HPDE6-E6E7 (cell line): ENCODE results near the gene NFATC4.
"Not testable (repeated sequence)": the region's sequence is repeated elsewhere in the genome, so short reads cannot be mapped to it uniquely, and the experiment has no call there.

Experiments
- DNase-seq: peaks from one replicate; pipeline ENCODE4 v3.0.0; 2011; ENCODE audit warnings: missing footprints; ENCODE audit errors: extremely low spot score

Gene NFATC4

DNA sequence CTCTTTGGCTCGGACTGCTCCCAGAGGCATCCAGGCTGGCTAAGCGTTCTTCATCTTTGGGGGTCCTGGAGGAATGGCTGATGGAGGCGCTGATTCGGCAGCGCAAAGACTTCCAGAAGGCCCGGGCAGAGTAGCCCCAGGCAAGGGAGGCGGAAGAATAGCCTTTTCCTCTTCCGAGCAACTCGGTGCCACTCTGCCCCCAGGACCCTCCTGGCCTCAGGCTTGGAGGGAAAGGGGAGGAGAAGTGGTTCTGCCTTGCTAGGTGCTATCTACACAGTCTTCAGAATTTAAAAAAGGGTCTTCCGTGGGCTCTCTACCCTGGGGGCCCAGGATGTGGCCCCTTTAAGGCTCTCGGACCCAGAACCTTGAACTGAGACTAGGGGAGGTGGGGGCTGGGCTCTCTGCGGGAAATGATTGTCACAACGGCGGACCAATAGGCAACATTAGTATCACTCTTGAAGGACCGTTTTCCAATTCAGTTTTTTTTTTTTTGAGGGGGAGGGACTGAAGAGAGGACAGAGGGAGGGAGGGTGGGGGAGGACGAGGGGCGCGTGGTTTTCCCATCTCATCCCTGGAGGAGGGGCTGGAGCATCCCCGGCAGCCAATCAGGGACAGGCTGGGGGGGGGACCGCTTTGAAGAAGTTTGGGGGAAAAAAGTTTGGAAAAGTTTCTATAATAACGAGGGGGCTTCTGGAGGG is at the start of gene NFATC4:
TSS of gene NFATC4 (plus strand) at position 671 of the 698 bp plus-strand sequence. CDS start 157 bp downstream, outside the sequence.
- DNase-seq = no peak

DNA sequence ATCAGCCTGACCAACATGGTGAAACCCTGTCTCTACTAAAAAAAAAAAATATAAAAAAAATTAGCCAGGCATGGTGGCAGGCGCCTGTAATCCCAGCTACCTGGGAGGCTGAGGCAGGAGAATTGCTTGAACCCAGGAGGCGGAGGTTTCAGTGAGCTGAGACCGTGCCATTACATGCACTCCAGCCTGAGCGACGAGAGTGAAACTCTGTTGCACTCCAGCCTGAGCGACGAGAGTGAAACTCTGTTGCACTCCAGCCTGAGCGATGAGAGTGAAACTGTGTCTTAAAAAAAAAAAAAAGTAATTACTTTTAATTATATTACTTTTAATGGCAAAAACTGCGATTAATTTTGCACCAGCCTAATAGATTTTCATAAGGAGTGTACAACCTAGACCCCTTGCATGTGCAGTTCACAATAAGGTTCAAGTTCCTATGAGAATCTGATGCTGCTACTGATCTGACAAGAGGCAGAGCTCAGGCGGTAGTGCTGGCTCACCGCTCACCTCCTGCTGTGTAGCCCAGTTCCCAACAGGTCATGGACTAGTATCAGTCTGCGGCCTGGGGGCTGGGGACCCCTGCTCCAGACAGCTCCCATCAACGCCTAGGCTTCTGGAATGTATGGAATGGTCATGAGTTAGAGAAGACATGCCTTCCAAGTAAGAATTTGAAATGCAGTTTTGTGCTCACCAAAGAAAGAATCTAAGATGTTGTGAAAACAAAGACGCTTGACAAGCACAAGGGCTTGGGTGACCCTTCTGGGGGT is 46.6 kb upstream of the NFATC4 start:
- no peak for DNase-seq

DNA sequence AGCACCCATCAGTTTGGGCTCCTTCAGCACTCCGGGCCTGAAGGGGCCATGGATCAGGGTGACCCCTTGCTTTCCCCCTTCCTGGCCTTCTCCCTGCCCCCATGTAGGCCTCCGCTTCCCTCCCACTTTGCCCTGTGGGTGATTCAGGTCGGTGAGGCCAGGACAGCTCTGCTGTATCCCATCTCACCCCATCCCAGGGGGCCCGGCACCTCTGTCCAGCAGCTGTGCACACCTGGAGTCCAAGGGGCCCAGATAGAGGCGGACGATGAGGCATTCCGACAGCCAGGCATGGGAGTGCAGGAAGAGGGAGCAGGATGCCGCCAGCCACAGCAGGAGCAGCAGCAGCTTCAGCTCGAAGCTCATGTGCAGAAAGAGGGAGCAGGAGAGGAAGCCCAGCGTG is 45.3 kb upstream of the NFATC4 start:
- DNase-seq = no peak

DNA sequence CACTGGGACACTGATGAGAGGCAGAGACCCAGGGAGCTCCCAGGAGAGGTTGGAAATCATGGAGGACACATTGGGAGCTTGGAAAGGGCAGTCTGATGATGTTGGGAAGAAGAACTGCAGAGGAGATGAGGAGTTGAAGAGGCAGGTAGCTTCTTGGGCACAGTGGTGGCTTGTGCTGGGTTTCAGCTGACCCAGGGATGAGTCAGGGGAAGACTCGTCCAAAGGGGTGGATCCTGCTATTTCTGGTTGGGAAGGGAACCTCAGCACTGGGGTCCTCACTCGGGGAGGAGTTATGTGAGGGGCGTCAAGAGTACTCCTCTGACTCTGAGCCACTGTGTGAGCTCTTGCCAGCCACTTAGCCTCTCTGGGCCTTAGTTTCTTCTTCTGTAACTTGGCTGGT is 44.6 kb upstream of the NFATC4 start:
- no peak for DNase-seq

DNA sequence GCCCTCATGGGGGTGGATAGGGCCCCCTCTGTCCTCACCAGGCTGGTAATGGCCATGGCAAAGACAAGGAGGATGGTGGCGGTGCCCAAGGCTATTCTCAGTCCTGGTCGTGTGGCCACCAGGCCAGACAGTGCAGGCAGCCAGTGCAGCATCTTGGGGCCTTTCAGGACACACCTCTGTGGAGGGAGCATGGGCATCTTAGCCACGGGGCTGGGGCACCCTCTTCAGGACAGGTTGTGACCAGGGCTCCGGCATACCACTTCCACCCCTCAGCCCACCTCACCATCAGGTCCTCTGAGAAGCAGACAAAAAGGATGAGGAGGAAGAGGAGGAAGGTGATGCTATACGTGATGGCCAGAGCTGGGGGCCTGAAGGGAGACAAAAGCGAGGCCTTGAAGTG is 44.0 kb upstream of the NFATC4 start:
- no peak for DNase-seq

DNA sequence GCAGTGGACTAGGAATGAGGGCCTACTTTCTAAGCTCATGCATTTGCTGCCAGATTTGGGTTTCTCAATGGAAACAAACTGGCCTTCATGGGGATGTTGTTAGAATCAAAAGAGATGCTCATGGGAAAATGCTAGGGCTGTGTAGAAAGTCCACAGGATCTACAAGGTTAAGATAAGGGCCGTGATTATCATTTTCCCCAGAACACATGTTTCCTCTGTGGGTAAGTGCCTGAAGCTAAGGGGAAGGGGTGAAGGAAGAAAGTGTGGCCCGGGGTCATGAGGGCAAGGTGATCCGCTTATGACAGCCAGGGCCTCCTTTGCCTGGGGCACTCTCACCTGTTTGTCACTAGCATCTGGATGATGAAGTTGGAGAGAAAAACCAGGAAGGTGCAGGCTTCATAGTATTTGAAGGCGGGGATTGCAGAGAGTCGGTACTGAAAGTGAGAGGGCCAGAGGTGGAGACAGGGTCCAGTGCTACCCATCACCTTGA is 42.9 kb upstream of the NFATC4 start:
- no peak for DNase-seq

DNA sequence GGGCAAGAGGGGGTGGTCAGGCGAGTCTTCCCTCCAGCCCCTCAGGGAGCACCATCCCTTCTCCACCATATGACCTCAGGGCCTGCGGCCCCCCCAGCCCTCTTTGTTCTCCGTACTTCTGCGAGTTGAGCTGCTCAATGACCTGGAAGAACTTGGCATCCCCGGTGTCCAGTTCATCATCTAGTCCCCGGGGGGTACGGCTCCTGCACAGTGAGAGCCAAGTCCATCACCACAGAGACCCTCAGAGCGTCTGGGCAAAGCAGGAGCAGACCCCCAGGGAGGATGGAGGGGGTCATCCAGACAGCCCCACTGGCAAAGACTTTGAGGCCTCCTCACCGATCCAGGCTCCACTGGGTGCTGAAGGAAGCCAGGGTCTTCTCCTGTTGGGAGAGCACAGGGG is 42.0 kb upstream of the NFATC4 start:
- DNase-seq = no peak

DNA sequence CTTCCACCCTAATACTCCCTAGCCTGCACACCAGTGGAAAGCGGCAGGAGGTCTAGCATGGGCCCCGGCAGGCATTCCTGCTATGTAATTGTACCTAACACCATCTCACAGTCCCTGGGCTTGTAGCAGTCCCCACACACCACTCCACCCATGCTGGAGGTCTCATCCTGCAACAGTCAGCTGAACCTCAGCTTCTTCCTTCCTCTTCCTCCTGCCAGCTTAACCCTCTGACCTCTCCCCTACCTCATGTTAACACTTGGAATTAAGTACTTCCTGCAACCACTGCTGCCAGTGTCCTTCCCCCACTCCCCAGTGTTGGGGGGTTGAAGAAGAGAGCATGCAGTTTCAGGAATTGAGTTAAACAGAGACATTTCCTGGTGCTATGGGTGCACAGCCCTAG is 40.7 kb upstream of the NFATC4 start:
- no peak for DNase-seq

DNA sequence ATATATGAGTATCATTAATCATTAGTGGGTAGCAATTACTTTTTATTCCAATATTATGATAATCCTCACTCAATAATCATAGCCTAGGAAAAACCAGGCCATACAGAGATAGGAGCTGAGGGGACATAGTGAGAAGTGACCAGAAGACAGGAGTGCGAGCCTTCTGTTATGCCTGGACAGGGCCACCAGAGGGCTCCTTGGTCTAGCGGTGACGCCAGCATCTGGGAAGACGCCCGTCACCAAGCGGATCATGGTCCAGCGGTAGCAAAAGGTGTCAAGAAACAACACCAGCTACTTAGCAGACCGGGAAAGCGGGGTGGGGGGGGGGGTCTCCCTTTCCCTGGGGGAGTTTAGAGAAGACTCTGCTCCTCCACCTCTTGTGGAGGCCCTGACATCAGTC is 40.1 kb upstream of the NFATC4 start:
- DNase-seq = not testable (repeated sequence)

DNA sequence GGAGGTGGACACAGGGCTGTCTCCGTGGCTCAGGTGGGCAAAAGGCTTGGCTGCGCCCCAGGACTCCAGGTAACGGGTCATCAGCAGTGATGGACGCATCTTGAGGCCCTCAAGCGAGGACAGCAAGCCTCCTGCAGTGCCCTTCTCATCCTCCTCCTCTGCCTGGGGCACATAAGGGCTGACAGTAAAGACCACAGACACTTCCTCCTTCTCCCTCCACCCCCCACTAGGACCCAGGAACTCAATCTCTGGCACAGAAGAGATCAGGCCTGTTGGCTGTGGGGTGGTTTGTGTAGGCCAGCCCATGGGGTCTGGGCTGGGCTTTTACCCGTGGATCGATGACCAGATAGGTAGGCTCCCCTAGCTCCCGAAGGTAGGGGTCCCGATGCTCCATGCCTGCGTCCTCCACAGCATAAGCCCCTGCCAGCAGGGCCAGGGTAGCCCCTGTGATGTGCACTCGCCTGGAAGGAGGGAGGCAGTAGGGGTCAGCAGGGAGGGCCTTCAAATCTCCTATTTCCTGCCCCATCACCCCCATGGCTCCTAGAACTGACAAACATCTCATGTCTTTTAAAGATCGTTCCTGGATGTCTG is 38.8 kb upstream of the NFATC4 start:
- DNase-seq = no peak

DNA sequence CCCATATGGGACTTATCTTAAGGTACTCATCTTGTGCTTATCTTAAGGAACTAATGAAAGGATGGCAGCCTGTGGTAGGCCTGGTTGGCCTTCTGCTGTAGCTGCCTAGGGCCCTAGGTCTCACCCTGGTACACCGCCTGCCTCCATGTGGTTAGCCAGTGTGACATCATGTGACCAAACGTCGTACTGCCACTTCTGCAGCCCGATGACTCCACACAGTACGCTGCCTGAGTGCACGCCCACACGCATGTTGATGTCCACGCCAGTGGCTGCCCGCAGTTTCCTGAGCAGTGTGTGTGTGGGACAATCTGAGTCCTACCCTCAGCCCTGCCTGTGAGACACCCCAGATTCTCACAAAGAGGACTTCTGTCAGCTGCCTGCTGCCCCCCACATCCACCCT is 38.2 kb upstream of the NFATC4 start:
- no peak for DNase-seq

DNA sequence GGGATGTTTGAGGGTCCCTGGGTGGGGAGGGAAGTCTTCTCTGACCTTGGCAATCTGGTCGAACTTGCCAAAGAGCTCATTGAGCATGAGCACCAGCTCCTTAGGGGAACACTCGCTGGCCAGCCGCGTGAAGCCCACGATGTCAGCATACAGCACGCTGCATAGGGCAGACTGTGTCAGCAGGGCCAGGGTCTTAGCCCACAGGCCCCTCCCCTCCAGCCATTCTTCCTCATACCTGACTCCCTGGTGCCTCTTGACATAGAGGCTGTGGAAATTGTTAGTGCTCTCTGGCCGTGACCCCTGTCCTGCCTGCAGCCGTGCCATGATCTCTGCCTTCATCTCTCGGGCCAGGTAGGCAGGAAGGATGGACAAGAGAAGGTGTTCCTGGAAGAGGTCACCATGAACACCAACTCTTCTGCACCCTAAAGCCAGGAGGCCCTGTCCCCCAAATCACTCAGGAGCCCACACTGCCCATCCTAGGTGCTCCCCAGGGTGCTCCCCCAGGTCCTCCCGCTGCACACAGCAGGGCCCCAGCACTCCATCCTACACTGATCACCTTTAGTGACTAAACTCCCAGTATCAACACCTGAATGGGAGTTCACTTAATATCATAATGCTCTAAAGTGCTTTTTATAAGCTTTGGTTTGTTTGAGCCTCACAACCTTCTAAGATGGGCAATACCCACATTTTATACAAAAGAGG is 36.9 kb upstream of the NFATC4 start:
- DNase-seq = no peak

DNA sequence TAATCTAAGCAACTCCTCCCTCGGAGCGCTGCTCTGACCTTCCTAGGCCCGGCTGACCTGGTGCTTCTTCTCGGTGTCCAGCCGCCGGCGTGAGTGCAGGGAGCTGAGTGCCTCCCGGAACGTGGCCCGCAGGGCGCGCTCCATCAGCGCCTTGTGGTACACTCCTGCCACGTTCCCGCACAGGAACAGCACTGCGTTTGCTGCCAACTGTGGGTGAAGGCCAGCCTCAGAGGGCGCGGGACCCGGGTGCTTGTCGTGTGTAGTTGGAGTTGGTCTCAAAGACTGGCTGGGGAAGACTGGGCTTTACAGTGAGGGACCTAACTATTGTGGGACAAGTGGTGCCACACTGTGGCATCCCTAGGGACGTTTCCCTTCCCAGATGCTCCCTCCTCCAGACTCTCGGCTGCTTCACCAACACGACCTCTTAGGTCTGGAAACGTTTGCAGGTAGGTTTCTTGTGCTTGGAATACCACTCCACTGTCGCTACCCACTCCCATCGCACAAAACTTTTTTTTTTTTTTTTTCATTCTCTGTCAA is 36.2 kb upstream of the NFATC4 start:
- DNase-seq = no peak

DNA sequence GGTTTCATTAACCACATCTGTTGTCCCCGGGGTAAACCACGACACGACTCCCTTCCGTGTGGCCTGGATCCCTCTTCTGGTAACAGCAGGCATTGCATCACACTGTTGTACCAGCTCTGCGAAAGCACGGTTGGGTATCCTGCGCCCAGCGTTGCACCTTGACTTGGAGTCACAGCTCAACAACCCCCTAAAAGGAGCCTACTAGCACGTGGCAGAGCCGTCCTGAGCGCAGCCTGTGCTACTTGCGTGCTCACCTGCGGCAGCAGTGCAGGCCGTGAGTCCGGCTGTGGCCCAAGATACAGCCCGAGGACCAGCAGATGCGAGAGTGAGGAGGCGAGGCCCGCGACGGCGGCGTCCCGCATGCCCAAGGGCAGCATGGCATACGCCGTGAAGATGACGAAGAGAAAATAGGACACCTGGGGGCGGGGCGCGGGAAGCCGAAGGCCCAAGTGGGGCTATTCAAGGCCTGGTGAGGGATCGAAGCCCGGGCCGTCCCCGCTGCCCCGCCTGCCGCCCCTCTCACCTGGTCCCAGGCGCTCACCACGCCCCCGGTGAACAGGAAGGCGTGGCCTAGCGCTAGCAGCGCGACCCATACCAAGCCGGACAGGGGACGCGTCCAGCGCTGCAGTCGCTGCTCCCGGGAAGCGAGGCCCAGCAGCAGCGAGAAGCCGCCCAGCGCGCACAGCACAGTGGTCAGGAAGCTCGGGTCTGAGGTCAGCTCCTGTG is 35.6 kb upstream of the NFATC4 start:
- peak; percentile 91 for DNase-seq

DNA sequence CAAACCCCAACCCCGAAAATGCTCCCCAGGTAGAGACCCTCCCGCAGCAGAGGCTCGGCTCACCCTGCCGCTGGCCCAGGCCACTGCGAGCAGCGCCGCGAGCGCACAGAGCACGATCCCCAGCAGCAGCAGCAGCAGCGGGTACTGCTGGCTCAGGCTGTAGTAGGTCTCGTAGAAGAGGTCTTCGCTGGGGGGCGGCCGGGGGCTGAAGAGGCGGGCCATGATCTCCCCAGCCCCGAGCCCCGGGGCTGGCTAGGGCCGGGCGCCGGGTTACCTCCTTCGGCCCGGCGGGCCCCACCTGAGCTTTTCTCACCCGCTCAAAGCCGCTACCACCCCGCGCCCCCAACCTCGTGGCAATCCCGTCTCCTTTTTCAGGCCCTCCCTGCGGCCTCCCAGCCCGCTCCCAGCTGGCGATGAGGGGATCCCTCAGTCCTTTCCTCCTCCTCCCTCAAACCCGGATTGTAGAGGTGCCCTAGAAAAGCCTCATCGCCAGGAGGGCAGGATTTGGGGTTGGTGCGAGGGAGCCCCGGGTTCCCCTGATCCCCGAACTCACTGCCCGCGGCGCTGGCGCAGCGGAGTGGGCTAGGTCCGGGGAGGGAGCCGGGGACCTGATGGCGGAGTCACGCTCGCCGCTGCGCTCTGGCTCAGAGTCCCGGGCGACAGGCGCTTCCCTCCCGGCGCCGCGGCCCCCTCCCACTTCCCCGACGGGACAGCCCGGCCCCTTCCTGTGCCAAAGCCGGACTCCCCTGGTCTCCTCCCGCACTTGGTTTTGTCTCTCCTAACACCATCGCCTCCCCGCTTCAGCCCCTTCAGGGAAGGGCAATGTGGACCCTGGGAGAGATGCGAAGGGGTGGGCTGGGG is 33.3 kb upstream of the NFATC4 start, which contains the start of gene ADCY4:
TSS of gene ADCY4 (minus strand) at position 641 of the 861 bp plus-strand sequence. CDS start at position 222, 419 bp downstream.
- no peak for DNase-seq

DNA sequence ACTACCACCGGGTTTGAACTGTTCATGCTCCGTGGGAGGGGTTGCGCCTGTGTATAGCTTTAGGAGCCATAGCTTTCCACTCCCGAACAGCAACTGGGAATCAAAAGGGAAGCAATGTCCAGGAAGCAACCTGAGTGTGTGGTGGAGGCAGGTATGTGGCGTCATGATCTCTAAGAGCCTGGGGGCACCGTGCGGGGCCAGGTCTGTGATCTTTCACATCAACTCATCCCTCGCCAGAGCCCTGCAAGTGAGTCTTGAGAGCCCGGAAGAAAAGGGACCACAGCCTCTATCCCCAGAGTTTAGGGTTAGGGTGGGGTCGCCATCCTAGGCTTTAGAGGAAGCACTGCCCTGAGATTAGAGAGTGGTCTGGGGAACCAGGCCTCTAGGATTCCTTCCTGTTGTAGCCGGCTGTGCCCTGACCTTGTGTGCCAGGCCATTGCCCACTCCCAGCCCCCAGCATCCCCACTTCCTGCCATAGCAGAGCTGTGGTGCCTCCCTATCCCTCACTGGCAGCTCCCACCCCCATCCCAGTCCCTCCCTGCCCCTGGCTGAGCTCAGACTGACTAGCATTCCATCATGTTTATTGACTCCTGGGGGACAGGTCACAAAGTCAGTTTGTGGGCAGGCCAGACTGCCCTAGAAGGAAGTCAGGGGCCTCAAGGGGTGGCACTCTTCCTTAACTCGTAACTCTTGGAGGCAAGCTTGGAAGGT is 32.4 kb upstream of the NFATC4 start:
- no peak for DNase-seq

DNA sequence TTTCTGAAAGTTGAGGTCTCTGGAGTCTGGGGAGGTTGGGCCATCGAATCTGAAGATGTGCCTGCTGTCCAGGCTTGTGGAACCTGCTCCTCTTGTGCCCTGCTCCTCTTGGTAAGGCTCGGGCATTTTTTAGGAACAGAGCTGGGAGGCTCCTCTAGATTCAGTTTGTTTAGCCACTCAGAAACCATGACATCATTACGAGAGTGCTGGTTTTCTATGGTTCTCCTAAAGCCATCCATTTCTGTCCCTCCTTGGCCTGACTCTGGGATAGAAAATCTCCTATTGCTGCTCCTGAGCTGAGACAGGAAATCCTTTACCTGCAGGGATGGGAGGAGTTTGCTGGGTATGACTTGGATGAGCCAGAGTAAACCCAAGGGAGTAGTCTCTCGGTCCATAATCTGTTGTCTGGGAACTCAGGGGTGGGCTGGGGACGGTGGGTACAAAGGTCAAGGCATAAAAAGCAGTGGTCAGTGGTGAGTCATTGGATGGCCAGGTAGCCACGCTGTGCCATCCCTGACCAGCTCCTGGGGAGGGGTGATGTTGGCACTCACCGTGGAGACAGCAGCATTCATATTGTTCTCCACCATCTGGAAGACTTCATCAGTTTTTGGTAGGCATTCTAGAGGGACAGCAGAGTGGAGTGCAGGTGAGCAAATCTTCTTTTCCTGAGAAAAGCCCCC is 30.7 kb upstream of the NFATC4 start:
- DNase-seq = no peak

DNA sequence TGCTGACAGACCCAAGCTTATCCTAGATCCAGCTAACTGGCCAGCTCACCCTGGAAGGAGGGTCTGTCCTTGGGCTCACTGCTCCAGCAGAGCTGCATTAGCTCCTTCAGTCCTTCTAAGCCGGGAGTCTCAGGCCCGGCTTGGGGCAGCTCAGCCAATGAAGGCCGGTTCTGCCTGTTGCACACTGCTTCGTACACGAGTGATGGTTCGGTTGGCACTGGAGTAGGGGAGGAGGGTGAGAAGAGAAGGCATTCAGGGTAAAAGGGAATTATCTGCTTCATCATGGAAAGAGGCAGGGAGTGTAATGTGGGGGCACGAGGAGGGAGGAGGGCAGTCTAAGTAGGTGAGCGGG is 30.2 kb upstream of the NFATC4 start:
- no peak for DNase-seq

DNA sequence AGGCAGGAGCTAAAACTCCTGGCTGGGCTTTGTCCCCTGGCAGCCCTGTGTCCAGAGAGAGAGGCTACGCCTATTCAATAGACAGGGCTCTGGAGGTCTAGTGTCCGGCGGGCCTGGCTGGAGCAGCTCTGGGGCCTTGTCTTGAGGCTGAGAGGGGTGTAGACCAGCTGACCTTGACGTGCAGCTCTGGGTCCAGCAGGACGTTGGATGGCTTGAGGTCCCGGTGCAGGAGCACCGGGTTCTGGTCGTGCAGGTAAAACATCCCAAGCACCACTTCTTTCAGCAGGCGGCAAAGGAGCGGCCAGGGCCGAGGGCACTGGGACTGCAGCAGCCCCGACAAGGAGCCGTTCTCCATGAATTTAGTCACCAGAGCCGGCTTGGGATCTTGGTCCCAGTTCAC is 29.1 kb upstream of the NFATC4 start:
- DNase-seq = no peak
